HG03354 (cell line): ENCODE data around the gene RUNDC3A.
"Not testable (repeated sequence)": the region's sequence is repeated elsewhere in the genome, so short reads cannot be mapped to it uniquely, and the experiment has no call there.

ENCODE experiments used
- ATAC-seq: cut with Tn5 transposase; IDR thresholded peaks from one replicate; pipeline ENCODE4 v1.9.1; 2021; ENCODE audit warnings: mild to moderate bottlenecking; ENCODE audit not compliant: unreplicated experiment, poor library complexity, severe bottlenecking

The RUNDC3A gene

DNA sequence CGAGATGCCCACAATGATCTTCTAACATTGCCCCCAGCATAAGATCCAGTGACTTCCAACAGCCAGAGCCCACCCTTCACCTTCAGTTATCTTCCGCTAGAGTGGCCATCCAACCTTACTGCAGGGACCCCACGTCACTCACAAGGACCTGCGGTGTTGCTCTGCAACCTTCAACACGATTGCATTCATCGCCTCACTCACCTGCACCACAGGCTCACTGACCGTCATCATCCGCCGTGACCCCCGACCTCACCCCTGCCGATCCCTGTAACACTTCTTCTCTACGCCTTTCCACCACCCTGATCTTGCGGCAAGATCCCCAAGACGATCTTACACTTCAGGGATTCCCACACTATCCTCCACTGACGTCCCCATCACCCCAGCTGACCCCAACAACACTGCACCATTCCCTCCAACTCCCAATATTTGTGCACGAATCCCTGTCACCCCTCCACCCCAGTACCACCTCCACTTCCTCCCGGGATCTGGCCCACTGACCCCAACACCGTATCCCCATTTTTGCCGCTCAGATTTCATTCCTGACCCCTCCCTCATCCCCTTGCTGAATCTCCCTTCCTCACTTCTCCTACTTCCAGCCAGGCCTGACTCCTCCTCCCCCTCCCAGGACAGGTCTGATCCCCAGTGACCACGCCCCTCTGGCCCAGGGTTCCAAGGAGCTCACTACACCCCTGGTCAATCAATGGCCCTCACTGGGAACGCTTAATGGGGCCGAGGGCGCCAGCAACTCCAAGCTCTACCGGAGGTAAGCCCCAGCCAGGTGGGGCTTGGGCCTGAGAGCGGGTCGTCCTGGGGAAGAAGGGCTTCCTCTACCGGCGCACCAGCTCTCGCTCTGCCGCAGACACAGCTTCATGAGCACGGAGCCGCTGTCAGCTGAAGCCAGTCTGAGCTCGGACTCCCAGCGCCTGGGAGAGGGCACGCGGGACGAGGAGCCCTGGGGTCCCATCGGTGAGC is 7.6 kb downstream of the RUNDC3A start:
- no peak for ATAC-seq

DNA sequence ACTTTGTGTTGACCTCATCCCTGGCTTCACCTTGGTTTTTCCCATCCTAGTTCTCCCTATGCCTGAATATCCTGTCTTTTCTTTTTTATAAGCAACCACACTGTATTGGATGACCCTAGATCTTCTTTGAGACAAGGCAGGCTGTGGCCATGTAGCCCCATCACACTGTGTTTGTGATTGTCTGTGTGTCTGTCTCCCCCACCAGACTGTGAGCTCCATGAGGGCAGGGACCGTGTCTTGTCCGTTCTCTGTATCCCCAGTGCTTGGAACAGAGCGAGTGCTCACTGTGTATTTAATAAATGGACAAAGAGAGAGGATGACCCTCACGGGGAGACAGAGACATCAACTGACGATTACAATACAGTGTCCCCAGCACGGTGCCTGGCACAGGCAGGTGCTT is 9.1 kb downstream of the RUNDC3A start:
- ATAC-seq, result no peak

DNA sequence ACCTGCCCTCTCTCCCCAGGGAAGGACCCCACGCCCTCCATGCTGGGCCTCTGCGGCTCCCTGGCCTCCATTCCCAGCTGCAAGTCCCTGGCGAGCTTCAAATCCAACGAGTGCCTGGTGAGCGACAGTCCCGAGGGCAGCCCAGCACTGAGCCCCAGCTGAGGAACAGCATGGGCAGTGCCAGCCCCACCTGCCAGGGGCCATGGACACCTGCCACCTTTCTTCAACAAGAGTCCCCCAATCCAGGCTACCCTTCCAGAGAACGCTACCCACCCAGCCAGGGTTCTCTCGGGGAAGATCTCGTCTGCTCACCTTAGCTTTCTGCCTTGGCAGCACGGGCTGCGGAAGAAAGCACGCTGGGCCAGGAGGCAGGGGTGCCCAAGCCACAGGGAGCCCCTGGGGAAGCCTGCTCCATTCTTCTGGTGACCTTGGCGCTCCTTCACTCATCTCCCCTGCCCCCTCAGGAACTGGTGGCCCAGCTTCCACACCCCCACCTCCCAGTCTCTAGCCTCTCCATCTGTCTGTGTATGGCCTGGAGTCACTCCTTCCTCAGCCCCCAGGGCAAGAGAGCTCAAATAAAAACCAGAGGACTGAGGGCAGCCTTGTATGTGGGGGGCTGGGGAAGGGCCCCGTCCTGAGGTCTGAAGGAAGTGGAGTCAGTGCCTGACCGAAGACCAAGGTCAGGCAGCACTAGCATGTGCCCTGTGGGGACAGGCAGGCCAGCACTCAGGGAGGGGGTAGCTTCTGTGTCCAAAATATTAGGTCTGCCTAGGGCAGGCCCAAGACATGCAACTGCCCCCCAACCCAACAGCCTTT is 9.9 kb downstream of the RUNDC3A start:
- ATAC-seq, result no peak

DNA sequence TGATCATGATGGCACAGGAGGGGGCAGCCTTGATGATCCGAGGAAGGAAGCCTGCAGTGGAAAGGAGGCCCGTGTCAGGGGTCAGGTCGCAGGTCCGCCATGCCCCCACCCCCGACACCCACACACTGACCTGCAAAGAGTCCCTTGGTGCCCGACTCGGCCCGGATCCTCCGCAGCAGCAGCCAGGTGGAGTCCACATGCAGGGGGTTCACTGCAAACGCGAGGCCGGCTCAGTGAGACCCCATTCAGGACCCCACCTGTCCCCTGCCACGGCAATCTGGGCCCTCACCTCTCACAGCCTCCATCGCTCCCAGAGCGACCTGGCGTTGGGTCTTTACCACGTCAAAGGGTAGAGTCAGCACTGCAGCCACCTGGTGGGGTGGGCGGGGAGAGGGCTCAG is 11.7 kb downstream of the RUNDC3A start:
- no peak for ATAC-seq

- ATAC-seq, result no peak
Observed at GRCh38 chr17:44321246-44322120, 13.1 kb downstream of the RUNDC3A start.

GRCh38 chr17:44322236-44322895 is 14.0 kb downstream of the RUNDC3A start:
- ATAC-seq, result no peak

DNA sequence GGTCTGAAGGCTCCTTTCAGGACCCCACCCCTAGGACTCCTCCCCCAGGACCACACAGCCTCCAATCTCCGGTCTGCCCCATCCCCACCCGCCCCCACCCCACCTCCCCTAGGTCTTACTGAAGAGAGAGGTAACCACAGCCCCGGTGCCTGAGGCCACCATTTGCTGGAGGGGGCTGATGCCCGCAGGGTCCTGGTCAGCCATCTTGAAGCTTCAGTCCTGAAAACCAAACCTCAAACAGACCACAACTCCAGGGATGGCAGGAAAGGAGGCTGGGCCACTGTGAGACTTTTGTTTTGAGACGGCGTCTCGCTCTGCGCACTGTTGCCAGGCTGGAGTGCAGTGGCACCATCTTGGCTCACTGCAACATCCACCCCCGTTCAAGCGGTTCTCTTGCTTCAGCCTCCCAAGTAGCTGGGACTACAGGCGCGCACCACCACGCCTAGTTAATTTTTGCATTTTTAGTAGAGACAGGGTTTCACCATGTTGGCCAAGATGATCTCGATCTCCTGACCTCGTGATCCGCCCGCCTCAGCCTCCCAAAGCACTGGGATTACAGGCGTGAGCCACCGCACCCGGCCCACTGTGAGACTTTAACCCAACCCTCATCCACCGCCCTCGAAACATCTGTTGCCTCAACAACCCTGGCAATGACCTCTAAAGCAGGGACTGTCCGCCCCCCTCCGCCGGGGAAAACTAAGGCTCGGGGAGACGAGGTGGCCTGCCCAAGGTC is 15.1 kb downstream of the RUNDC3A start:
- no peak for ATAC-seq

- ATAC-seq, result peak; percentile 1
Observed at GRCh38 chr17:44324092-44324570, 15.7 kb downstream of the RUNDC3A start.

GRCh38 chr17:44324571-44325275 is 16.3 kb downstream of the RUNDC3A start, which contains the start of gene SLC25A39:
Gene SLC25A39 (minus strand): TSS chr17:44324823. CDS start chr17:44323562, 1,261 bp downstream.
- ATAC-seq, result peak; percentile 55

GRCh38 chr17:44326861-44327444 is 18.6 kb downstream of the RUNDC3A start:
- ATAC-seq, result peak; percentile 52

GRCh38 chr17:44327715-44328449 is 19.5 kb downstream of the RUNDC3A start:
- no peak for ATAC-seq

GRCh38 chr17:44329516-44329915 is 21.1 kb downstream of the RUNDC3A start:
- not testable (repeated sequence) for ATAC-seq

DNA sequence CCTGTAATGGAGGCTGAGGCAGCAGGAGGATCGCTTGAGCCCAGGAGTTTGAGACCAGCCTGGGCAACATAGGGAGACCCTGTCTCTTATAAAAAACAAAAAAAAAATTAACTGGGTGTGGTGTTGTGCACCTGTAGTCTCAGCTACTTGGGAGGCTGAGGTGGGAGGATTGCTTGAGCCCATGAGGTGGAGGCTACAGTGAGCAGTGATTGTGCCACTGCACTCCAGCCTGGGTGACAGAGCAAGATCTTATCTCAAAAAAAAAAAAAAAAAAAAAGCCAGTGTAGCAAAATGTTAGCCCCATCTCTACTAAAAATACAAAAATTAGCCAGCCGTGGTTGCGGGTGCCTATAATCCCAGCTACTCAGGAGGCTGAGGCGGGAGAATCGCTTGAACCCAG is 21.9 kb downstream of the RUNDC3A start:
- not testable (repeated sequence) for ATAC-seq

GRCh38 chr17:44331249-44331760 is 22.9 kb downstream of the RUNDC3A start:
- no peak for ATAC-seq

DNA sequence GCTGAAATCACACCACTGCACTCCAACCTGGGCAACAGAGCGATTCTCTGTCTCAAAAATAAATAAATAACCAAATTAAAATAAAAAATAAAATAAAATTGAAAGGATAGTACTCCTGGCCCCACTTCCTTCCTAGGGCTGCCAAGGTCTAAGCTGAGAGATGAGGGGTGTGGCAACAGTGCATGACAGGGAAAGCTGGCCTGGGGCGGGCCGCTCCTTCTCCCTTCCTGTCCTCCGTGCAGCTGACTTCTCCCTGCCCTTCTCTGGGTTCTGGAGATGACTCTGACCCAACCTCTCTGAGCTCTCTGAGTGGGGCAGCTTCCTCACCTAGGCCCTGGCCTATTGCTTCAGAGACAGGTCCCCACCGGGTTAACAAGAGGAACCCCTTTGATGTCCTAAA is 25.0 kb downstream of the RUNDC3A start:
- ATAC-seq, result no peak

DNA sequence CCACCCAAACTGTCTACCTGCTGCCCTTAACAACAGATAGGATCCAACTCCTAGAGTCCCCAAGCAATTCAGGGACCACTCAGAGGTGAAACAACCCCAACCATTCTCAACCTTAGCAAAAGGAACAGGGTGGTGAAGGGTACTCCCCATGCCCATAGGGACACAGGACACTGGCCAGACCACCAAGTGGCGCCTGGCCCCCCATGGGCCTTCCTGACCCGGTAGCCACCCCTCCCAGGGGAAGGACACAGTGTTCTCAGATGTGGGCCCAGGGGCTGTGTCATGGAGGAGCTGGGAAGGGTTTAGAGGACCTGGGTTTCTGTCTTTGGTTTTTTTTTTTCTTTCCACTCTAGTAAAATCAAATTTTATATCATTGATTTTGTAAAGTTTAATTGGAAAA is 25.9 kb downstream of the RUNDC3A start:
- ATAC-seq, result no peak

DNA sequence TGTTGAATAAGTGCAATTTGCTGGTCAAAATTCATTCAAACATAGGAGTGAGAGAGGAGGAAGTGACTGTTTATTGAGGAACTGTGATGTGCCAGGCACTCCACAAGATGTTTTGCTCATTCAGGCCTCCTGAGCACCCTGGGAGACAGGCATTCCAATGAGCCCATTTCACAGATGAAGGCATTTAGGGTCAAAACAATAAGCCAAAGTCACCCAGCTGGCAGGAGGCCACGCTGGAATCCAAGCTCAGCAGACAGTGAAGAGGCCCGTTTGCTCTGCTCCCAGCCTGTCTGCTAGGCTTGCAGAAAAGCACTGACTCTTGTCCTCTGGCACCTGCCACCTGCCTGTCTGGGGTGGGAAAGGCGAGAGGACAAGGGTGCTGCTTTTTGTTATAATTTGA is 26.3 kb downstream of the RUNDC3A start:
- ATAC-seq, result no peak
